Dedifferentiated amniotic fluid mesenchymal stem cell (primary cell): ENCODE data around the gene HOXD12.

ENCODE experiments used
- DNase-seq: peaks from one replicate; pipeline ENCODE4 v3.0.0-alpha.2; 2016; ENCODE audit errors: extremely low spot score

The HOXD12 gene

GRCh38 chr2:176081376-176081836, 18.2 kb upstream of the HOXD12 start:
- no peak for DNase-seq

GRCh38 chr2:176081837-176082524, 17.6 kb upstream of the HOXD12 start:
- no peak for DNase-seq

- no peak for DNase-seq
Observed at GRCh38 chr2:176082525-176082823, 17.1 kb upstream of the HOXD12 start.

GRCh38 chr2:176082824-176083751, 16.5 kb upstream of the HOXD12 start:
- DNase-seq = no peak

GRCh38 chr2:176083796-176084261, 15.8 kb upstream of the HOXD12 start, which contains the start of gene EVX2:
EVX2 (minus strand) TSS chr2:176083962; CDS start chr2:176083776, 186 bp downstream.
- DNase-seq = no peak

- no peak for DNase-seq
Observed at GRCh38 chr2:176084611-176085119, 14.9 kb upstream of the HOXD12 start.

GRCh38 chr2:176085120-176085788, 14.3 kb upstream of the HOXD12 start:
- DNase-seq = no peak

- peak; percentile 54 for DNase-seq
Observed at GRCh38 chr2:176085861-176086771, 13.5 kb upstream of the HOXD12 start.

- DNase-seq = no peak
Observed at GRCh38 chr2:176087330-176088047, 12.1 kb upstream of the HOXD12 start.

GRCh38 chr2:176088048-176088936, 11.3 kb upstream of the HOXD12 start:
- peak; percentile 52 for DNase-seq

- DNase-seq = no peak
Observed at GRCh38 chr2:176088937-176089842, 10.4 kb upstream of the HOXD12 start.

GRCh38 chr2:176089843-176090395, 9.7 kb upstream of the HOXD12 start:
- no peak for DNase-seq

- no peak for DNase-seq
Observed at GRCh38 chr2:176090862-176091261, 8.7 kb upstream of the HOXD12 start.

- DNase-seq = no peak
Observed at GRCh38 chr2:176091329-176092258, 8.0 kb upstream of the HOXD12 start.

GRCh38 chr2:176092270-176093144, 7.1 kb upstream of the HOXD12 start, which contains the start of gene HOXD13:
HOXD13 (plus strand) TSS chr2:176092721; CDS start chr2:176092891, 170 bp downstream.
- no peak for DNase-seq
